Natural killer cell (primary cell): Measurements from ENCODE around the gene SCN7A. TPM values are rescaled to one million over a fixed set of nuclear protein-coding genes. Genes with fewer than 3 reads are reported as not detected.

ENCODE experiments used
- ATAC-seq, 3 donors: fragments of 150-1000 bp in 2 of 3; fragments of 200-7000 bp in 1 of 3; cut with Tn5 transposase; 1 replicate in 1 of 3; 2 replicates in 2 of 3; pipeline ENCODE4 v1.10.0; 2021; ENCODE audit warnings: mild to moderate bottlenecking in 2 of 3, moderate library complexity in 2 of 3
- DNase-seq, 2 donors: peaks; one replicate each; pipeline versions ENCODE4 v3.0.0 to v3.0.0-alpha.2; 2013 to 2021; ENCODE audit warnings: mixed read lengths in 1 of 2
- H3K27ac ChIP-seq: one replicate; pipeline ENCODE4 v1.5.1; 2013; ENCODE audit warnings: mild to moderate bottlenecking, low read length
- H3K27me3 ChIP-seq: one replicate; pipeline ENCODE4 v1.6.1; 2013; ENCODE audit warnings: low read length; ENCODE audit not compliant: control insufficient read depth, insufficient read depth
- H3K36me3 ChIP-seq: one replicate; pipeline ENCODE4 v1.6.1; 2013; ENCODE audit warnings: low read length; ENCODE audit not compliant: control insufficient read depth, insufficient read depth
- H3K4me1 ChIP-seq: one replicate; pipeline ENCODE4 v1.6.1; 2013; ENCODE audit warnings: low read length; ENCODE audit not compliant: control insufficient read depth, insufficient read depth
- H3K4me3 ChIP-seq: one replicate; pipeline ENCODE4 v1.5.1; 2013; ENCODE audit warnings: low read length
- H3K9me3 ChIP-seq: one replicate; pipeline ENCODE4 v1.6.1; 2013; ENCODE audit warnings: low read length; ENCODE audit not compliant: control insufficient read depth, insufficient read depth
- H3K27ac Mint-ChIP-seq, 2 donors: one replicate each; pipeline ENCODE4 v1.8.0; 2022; ENCODE audit warnings: mild to moderate bottlenecking in 2 of 2, mixed read lengths in 2 of 2, moderate library complexity in 1 of 2
- H3K27me3 Mint-ChIP-seq, 2 donors: one replicate each; pipeline ENCODE4 v1.8.0; 2022; ENCODE audit warnings: low read depth in 2 of 2, mixed read lengths in 2 of 2
- H3K36me3 Mint-ChIP-seq: one replicate; pipeline ENCODE4 v1.8.0; 2022; ENCODE audit warnings: mixed read lengths
- H3K4me1 Mint-ChIP-seq, 2 donors: one replicate each; pipeline ENCODE4 v1.8.0; 2022; ENCODE audit warnings: mixed read lengths in 2 of 2
- H3K4me3 Mint-ChIP-seq: one replicate; pipeline ENCODE4 v1.8.0; 2022; ENCODE audit warnings: mild to moderate bottlenecking, moderate library complexity, mixed read lengths
- H3K9me3 Mint-ChIP-seq, 2 donors: one replicate each; pipeline ENCODE4 v1.8.0; 2022; ENCODE audit warnings: mixed read lengths in 2 of 2
- CTCF ChIP-seq: fragments of 200-600 bp; IDR thresholded peaks from one replicate; pipeline ENCODE4 v1.8.0; 2022; ENCODE audit warnings: antibody characterized with exemption
- WGBS: methylation state at CpG from one replicate; pipeline ENCODE4 v1.1.7; 2013; ENCODE audit warnings: missing lambda C conversion rate; ENCODE audit not compliant: insufficient coverage; 5-methylcytosine and 5-hydroxymethylcytosine counted together
- intact Hi-C: fragments of 100-400 bp; cut with micrococcal nuclease; formaldehyde crosslinking; loops from one replicate; pipeline ENCODE4 v1.14.2; 2022
- total RNA-seq, 4 donors: library from RNA; stranded (reverse); fragments of 120-200 nt in 1 of 4; gene quantifications; one replicate each; pipeline versions ENCODE4 v1.2.3 to v1.2.4, GENCODE V29; 2013 to 2022

SCN7A gene
- total RNA-seq, 3 donors from 2014 or later (not counting 1 experiment from before 2014, with no cell fraction given) = not detected

GRCh38 chr2:166382448-166382847, 111.6 kb downstream of the SCN7A start:
- H3K27ac Mint-ChIP-seq = no peak overlapping the region
- H3K4me1 ChIP-seq = no peaks in the 10 kb centered on the region
- H3K36me3 Mint-ChIP-seq = no peaks in the 10 kb centered on the region
- no peak overlapping the region for H3K27ac ChIP-seq
- H3K27me3 Mint-ChIP-seq = no peaks in the 10 kb centered on the region
- H3K27me3 ChIP-seq = no peaks in the 10 kb centered on the region
- H3K4me3 ChIP-seq = no peak overlapping the region
- WGBS = 93% methylated on average over 2 of the region's 3 CpGs
- TF ChIP-seq CTCF = no peak
- peaks cover 0 to 2% of the 10 kb centered on the region in 2 donors for H3K9me3 Mint-ChIP-seq
- no peak for ATAC-seq
- no peaks in the 10 kb centered on the region for H3K4me1 Mint-ChIP-seq
- no peaks in the 10 kb centered on the region for H3K9me3 ChIP-seq
- no peaks in the 10 kb centered on the region for H3K36me3 ChIP-seq
- intact Hi-C loops = no loop called here
- no peak for DNase-seq
- no peak overlapping the region for H3K4me3 Mint-ChIP-seq

DNA sequence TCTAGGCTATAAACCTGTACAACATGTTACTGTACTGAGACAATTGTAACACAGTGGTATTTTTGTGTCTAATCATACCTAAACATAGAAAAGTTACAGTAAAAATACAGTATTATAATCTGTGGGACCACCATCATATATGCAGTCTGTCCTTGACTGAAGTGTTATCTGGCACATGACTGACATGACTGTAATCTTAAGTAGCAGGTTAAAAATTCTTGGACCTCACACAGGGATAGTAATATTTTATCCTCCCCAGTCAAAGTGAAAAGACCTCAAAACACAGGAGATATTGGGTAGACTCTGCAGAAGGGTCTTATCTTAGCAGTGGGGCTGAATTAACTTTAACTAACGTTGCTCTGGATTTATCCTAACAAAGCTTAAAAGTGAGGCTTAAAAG, 113.4 kb downstream of the SCN7A start:
- H3K27ac Mint-ChIP-seq = no peak overlapping the region
- H3K27me3 ChIP-seq = no peaks in the 10 kb centered on the region
- H3K27me3 Mint-ChIP-seq = peaks cover 0 to 6% of the 10 kb centered on the region in 2 donors
- H3K27ac ChIP-seq = no peak overlapping the region
- DNase-seq (no peak), ATAC-seq (no peak)
- no peaks in the 10 kb centered on the region for H3K36me3 ChIP-seq
- intact Hi-C loops = no loop called here
- 93% methylated on average over 1 of the region's 1 CpG for WGBS
- no peak overlapping the region for H3K4me3 Mint-ChIP-seq
- TF ChIP-seq CTCF = no peak
- H3K4me3 ChIP-seq = no peak overlapping the region
- H3K9me3 Mint-ChIP-seq = peaks cover 0 to 2% of the 10 kb centered on the region in 2 donors
- H3K4me1 Mint-ChIP-seq = peaks cover under 1 to 5% of the 10 kb centered on the region in 2 donors
- no peaks in the 10 kb centered on the region for H3K36me3 Mint-ChIP-seq
- H3K4me1 ChIP-seq = peaks cover 6% of the 10 kb centered on the region
- no peaks in the 10 kb centered on the region for H3K9me3 ChIP-seq

DNA sequence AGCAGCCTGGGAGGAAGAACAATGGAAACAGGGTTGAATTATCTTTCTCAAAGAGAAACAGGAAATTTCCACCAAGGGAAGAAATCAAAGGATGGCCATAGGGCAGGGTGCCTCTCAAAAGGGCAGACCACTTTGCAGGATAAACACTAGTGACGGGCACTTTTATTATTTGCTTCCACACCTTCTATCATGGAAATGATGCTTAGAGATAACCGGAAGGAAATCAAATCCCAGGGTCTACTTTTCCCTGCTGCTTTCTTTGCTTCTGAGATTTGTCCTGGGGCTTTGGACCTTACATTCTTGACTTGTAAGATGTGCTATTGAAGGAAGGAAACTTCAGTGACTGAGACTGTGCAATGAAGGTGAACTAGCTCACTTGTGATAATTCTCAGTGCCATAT, 117.2 kb downstream of the SCN7A start:
- H3K36me3 Mint-ChIP-seq = no peaks in the 10 kb centered on the region
- 82% methylated on average over 2 of the region's 2 CpGs for WGBS

More for the DNA sequence above, 117.2 kb downstream of the SCN7A start:
- DNase-seq (no peak), ATAC-seq (no peak)
- Mint-ChIP-seq H3K27ac (no peak overlapping the region), H3K4me1 (peaks cover 11% of the 10 kb centered on the region in 2 donors), H3K9me3 (peaks cover 0 to 2% of the 10 kb centered on the region in 2 donors), H3K27me3 (peaks cover 3 to 6% of the 10 kb centered on the region in 2 donors), H3K4me3 (no peak overlapping the region)
- no peak overlapping the region for H3K4me3 ChIP-seq
- peaks cover 12% of the 10 kb centered on the region for H3K4me1 ChIP-seq
- intact Hi-C loops = no loop called here
- H3K9me3 ChIP-seq = no peaks in the 10 kb centered on the region
- TF ChIP-seq CTCF = no peak
- peaks cover 3% of the 10 kb centered on the region for H3K27me3 ChIP-seq
- H3K27ac ChIP-seq = no peak overlapping the region
- H3K36me3 ChIP-seq = no peaks in the 10 kb centered on the region
